Renal cortex interstitium (tissue), 11 donors: Measurements from ENCODE around the gene TMEM92. TPM values are rescaled to one million over a fixed set of nuclear protein-coding genes. Genes with fewer than 3 reads are reported as not detected.
"Not testable (repeated sequence)": the region's sequence is repeated elsewhere in the genome, so short reads cannot be mapped to it uniquely, and the experiment has no call there.

Experiments used
- DNase-seq, 11 donors: peaks; one replicate each; pipeline ENCODE4 v3.0.0-alpha.2; 2013; ENCODE audit warnings: low read depth in 9 of 11, low spot score in 4 of 11; ENCODE audit errors: extremely low read depth in 1 of 11
- polyA plus RNA-seq, 3 donors: library from polyadenylated mRNA; unstranded; fragments of 120-200 nt; gene quantifications; one replicate each; pipeline ENCODE4 v1.2.1, GENCODE V29; 2013; ENCODE audit not compliant: insufficient read length in 3 of 3

Gene TMEM92
- polyA plus RNA-seq, 3 donors, result 1.7 to 3.3 (median 3.1) TPM

DNA sequence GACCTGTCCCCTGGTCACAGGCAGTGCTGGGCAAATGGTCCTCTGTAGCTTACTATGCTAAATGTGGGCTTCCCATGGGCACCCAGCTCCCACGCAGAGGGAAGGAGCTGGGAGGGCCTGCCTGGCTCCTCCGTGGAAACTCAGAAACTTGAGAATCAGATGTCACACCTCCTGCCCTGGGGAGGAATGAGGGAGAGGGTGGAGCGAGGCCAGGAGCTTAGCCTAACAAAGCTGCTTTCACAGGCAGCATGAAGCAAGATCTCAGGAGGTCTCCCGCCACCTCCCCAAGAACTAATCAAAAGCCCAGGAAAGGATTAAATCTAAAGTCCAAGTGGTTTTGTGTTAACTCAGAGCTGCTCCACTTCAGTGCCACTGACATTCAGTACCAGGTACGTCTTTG, 38.0 kb downstream of the TMEM92 start:
- DNase-seq, result peak in 2 of 11 donors; percentile 27 to 36

- DNase-seq, result no peak
Measured at GRCh38 chr17:50314456-50315011, 40.3 kb downstream of the TMEM92 start.

DNA sequence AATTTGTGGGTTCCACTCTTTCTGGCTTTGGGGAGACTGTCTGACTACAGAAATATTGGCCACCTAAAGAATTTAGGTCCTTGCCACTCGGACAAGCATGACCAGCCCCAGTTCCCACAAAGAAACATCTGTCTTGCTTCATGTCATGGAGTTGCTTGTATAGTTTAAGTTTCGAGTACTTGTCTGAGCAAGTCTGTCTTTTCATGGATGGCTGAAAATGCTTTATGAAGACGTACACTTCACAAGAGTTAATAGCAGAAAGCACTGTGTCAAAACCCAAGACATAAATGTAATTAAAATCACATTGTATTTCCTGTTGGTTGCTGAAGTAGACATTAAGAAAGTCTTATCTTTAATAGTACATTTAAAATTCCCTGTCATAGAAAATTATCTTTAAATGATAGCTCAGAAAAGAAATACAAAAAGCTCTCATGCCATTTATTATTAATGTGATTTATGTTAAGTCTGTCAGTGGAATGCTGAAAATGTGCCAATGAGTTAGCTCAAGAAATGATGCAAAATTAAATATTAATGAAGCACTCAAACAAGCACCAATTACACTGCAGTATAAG, 41.8 kb downstream of the TMEM92 start:
- DNase-seq, result peak in 1 of 11 donors; percentile 45

GRCh38 chr17:50316660-50317059, 42.4 kb downstream of the TMEM92 start:
- not testable (repeated sequence) for DNase-seq

DNA sequence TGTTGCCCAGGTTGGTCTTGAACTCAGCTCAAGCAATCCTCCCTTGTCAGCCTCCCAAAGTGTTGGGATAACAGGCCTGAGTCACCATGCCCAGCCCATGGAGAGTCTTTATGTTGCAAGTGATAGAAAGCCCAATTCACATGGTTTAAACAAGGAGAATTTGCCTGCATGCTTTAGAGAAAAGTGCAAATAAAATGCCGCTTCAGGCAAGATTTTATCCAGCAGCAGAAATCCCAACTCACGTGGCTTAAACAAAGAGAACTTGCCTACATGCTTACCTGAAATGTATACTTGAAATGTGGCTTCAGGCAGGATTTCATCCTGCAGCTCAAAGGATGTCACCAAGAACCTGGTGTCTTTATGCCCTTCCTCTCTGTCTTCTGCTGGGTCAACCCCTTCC, 42.9 kb downstream of the TMEM92 start:
- DNase-seq, result no peak

DNA sequence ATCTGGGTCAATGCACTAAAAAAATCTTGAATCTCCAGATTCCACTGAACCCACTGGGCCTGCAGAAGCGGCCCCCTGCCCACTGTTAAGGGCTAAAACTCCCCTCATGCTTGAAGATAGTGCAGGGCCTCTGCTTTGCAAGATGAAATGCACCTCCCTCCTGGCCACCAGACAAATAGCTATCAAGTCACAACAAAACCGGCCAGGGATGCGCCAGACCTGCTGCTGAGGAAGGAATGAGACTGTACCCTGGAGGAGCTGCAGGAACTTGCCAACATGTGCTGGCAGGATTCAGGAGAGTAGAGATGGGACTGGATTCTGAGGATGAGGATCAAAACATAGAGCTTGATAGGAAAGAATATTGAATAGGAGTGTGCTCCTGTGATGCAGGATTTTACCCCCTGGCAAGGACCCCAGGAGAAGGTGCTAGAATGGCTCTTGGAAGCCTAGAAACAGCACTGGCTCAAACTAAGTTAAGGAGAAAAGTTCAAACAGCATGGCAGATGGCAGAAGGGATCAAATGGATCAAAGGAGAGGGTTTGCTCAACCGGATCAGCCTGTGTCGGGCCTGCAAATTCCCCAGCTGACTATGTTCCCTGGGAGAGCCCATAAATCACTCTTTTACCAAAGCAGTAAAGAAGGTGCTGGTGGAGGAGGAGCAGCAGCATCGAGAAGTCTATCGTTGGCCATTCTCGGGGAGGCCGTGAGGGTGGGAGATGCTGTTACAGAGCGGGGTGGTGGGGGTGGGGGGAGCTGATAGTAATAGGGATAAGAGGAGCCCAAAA, 44.4 kb downstream of the TMEM92 start:
- peak in 10 of 11 donors; percentile 53 to 90 (median 74) for DNase-seq

- DNase-seq, result no peak
Measured at GRCh38 chr17:50319306-50320004, 45.2 kb downstream of the TMEM92 start.

DNA sequence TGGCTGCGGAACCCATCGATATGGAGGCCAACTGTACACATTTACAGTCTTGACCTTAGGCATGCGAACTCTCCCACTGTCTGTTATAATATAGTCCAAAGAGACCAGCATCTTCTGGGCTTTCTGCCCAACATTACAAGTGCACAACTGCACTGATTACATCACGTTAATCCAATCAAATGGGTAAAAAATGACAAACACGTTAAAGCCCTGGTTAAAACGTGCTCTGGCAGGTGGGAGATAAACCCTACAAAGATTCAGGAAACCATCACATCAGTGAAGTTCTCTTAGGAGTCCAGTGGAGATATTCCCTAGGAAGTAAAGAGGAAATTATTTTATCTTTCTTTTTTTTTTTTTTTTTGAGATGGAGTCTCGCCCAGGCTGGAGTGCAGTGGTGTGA, 48.0 kb downstream of the TMEM92 start:
- no peak for DNase-seq

DNA sequence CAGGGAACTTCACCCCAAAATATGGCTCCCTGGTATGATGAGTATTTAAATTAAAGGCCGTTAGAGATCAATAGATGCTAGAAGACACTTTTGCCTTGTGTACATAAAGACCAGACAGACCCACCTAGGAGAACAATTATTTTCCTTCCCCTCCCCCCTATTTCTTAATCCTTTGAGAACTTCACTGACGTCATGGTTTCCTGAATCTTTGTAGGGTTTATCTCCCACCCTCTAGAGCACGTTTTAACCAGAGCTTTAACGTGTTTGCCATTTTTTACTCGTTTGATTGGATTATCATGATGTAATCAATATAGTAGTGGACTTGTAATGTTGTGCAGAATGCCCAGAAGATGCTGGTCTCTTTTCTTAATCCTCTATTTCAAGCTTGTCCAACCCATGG, 48.8 kb downstream of the TMEM92 start:
- DNase-seq, result no peak

- DNase-seq, result no peak
Measured at GRCh38 chr17:50325906-50326305, 51.6 kb downstream of the TMEM92 start.

DNA sequence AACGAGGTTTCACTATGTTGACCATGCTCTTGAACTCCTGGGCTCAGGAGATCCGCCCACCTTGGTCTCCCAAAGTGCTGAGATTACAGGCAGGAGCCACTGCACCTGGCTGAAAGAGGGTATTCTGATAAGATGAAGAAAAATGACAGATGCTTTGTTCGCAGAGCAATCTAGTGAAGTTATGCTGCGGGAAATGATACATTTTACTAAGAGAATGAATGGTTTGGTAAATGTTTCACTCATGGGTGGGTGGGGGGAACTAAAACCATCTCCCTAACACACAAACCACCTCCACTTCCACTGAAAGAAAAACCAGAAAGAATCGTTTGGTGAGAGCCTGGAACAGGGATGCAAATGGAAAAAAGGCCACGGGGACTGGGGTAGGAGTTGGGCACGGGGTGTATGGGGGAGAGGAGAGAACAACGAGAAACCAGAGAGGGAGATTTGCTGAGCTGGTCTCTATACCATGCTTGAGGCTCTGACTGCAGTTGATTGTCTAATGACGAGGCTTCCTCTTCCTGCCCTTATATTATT, 52.6 kb downstream of the TMEM92 start:
- DNase-seq, result no peak

DNA sequence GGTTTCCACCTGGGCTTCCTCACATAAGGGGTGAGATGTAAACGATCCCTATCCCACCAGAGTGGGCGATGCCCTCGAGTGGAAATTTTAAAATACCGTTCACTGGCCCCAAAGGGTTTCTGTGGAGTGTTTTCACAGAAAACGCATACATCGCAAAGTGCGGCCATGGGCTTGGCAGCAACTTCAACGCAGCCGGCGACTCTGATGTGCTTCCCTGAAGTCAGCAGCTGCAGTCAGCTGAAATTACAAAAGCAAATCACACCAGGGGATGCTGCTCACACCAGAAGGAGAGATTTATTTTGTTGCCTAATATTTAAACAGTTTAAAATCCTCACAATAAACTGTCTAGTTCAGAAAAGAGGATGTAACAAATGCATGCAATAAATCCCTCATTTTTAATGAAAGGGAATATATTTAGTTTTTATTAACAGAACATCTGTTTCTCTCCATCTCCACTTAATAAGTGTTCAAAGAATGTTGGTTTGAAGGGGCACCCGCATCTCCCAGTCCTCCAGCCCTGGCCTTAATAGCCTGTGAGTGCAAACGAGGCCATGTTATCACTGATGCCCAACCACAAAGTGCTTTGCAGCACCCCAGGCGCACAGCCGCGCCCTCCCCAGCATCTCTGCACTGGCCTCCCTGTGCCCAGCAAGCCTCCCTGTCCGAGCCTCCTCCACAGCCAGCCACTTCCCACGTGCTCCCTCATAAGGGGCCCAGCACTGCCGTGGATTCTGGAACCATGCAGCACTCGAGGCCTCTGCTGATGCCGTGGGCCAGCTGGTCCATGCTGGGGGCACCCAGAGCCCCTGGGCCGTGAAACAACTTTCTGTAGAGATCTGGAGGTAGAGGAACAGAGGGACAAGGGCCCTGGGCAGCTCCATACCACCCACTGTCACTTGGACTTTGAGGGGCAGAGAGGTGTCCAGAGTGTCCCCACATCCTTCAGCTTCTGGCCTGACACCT, 54.4 kb downstream of the TMEM92 start:
- peak in 4 of 11 donors; percentile 56 to 80 (median 70) for DNase-seq

DNA sequence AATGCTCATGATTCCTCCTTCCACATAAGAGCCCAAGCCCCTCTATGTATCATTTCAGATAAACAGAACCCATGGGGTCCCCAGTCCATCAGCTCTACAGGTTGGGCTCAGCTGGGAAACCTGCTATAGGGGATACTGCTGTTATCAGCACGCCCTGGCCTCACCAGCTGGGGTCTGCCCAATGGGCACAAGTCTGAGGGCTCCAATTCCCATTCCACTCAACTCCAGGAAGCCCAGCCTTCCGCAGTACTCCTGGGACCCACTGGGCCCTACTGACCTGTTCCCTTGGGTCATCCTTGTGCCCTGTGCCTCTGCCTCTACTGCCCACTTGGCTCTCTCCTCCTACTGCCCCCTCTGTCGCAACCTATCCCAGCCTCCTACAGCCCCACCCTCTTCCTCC, 55.5 kb downstream of the TMEM92 start:
- no peak for DNase-seq

- DNase-seq, result no peak
Measured at GRCh38 chr17:50330151-50330775, 56.0 kb downstream of the TMEM92 start.
